ENCODE data around the gene ZNF346. TPM values are rescaled to one million over a fixed set of nuclear protein-coding genes. Genes with fewer than 3 reads are reported as not detected.
"Not testable (repeated sequence)": the region's sequence is repeated elsewhere in the genome, so short reads cannot be mapped to it uniquely, and the experiment has no call there.

The ZNF346 gene
- total RNA-seq, 1 donor from 2014 or later, result 26.3 TPM

GRCh38 chr5:177043958-177044357 lies 21.5 kb downstream of the ZNF346 start:
- Mint-ChIP-seq H3K36me3 (ENCODE audit: low read depth, unreplicated experiment) (peaks cover 14% of the 10 kb centered on the region), H3K4me1 (ENCODE audit: unreplicated experiment) (peaks cover 16% of the 10 kb centered on the region), H3K4me3 (ENCODE audit: unreplicated experiment) (peak overlapping the region; percentile 38), H3K27ac (ENCODE audit: unreplicated experiment) (peak overlapping the region; percentile 19), H3K27me3 (ENCODE audit: unreplicated experiment) (no peaks in the 10 kb centered on the region), H3K9me3 (ENCODE audit: unreplicated experiment) (no peaks in the 10 kb centered on the region)
- TF ChIP-seq CTCF (IDR thresholded peaks at IDR 0.05; ENCODE audit: unreplicated experiment), result no peak
- DNase-seq (ENCODE audit: low spot score), result no peak

- no peaks in the 10 kb centered on the region for H3K9me3 Mint-ChIP-seq (ENCODE audit: unreplicated experiment)
- peak overlapping the region; percentile 7 for H3K4me3 Mint-ChIP-seq (ENCODE audit: unreplicated experiment)
- H3K4me1 Mint-ChIP-seq (ENCODE audit: unreplicated experiment), result peaks cover 16% of the 10 kb centered on the region
- H3K27ac Mint-ChIP-seq (ENCODE audit: unreplicated experiment), result no peak overlapping the region
- H3K36me3 Mint-ChIP-seq (ENCODE audit: low read depth, unreplicated experiment), result peaks cover 14% of the 10 kb centered on the region
- no peak for DNase-seq (ENCODE audit: low spot score)
- TF ChIP-seq CTCF (IDR thresholded peaks at IDR 0.05; ENCODE audit: unreplicated experiment), result no peak
- no peaks in the 10 kb centered on the region for H3K27me3 Mint-ChIP-seq (ENCODE audit: unreplicated experiment)
Measured at GRCh38 chr5:177044641-177045040, 22.1 kb downstream of the ZNF346 start.

GRCh38 chr5:177045631-177046030 lies 23.1 kb downstream of the ZNF346 start:
- no peak for TF ChIP-seq CTCF (IDR thresholded peaks at IDR 0.05; ENCODE audit: unreplicated experiment)
- no peak for DNase-seq (ENCODE audit: low spot score)
- no peak overlapping the region for H3K27ac Mint-ChIP-seq (ENCODE audit: unreplicated experiment)
- no peak overlapping the region for H3K4me3 Mint-ChIP-seq (ENCODE audit: unreplicated experiment)
- peaks cover 16% of the 10 kb centered on the region for H3K4me1 Mint-ChIP-seq (ENCODE audit: unreplicated experiment)
- H3K9me3 Mint-ChIP-seq (ENCODE audit: unreplicated experiment), result no peaks in the 10 kb centered on the region
- H3K27me3 Mint-ChIP-seq (ENCODE audit: unreplicated experiment), result no peaks in the 10 kb centered on the region
- H3K36me3 Mint-ChIP-seq (ENCODE audit: low read depth, unreplicated experiment), result peaks cover 14% of the 10 kb centered on the region

- H3K27me3 Mint-ChIP-seq (ENCODE audit: unreplicated experiment); H3K9me3 Mint-ChIP-seq (ENCODE audit: unreplicated experiment); H3K4me3 Mint-ChIP-seq (ENCODE audit: unreplicated experiment); H3K36me3 Mint-ChIP-seq (ENCODE audit: low read depth, unreplicated experiment); H3K27ac Mint-ChIP-seq (ENCODE audit: unreplicated experiment); DNase-seq (ENCODE audit: low spot score): not testable (repeated sequence)
- H3K4me1 Mint-ChIP-seq (ENCODE audit: unreplicated experiment), result peaks cover 15% of the 10 kb centered on the region
Measured at GRCh38 chr5:177048531-177048930, 26.0 kb downstream of the ZNF346 start.

GRCh38 chr5:177049285-177049684 lies 26.8 kb downstream of the ZNF346 start:
- no peaks in the 10 kb centered on the region for H3K9me3 Mint-ChIP-seq (ENCODE audit: unreplicated experiment)
- no peak for TF ChIP-seq CTCF (IDR thresholded peaks at IDR 0.05; ENCODE audit: unreplicated experiment)
- H3K36me3 Mint-ChIP-seq (ENCODE audit: low read depth, unreplicated experiment), result peaks cover 5% of the 10 kb centered on the region
- no peak overlapping the region for H3K27ac Mint-ChIP-seq (ENCODE audit: unreplicated experiment)
- DNase-seq (ENCODE audit: low spot score), result no peak
- peaks cover 7% of the 10 kb centered on the region for H3K4me1 Mint-ChIP-seq (ENCODE audit: unreplicated experiment)
- H3K4me3 Mint-ChIP-seq (ENCODE audit: unreplicated experiment), result no peak overlapping the region
- no peaks in the 10 kb centered on the region for H3K27me3 Mint-ChIP-seq (ENCODE audit: unreplicated experiment)

Data from endothelial cell (in vitro differentiated cells).